NCI-H2196 treated with DMSO at 0.1 percent for 48 hours (cell line): Measurements from ENCODE around the gene TMEM236.
"Not testable (repeated sequence)": the region's sequence is repeated elsewhere in the genome, so short reads cannot be mapped to it uniquely, and the experiment has no call there.

Experiments
- DNase-seq: peaks from one replicate; lab custom pipeline; 2025; ENCODE audit not compliant: unreplicated experiment; lab: John Stamatoyannopoulos, UW

TMEM236 gene

GRCh38 chr10:17751781-17752445 is at the start of gene TMEM236:
TMEM236 (plus strand) TSS chr10:17752201; CDS start chr10:17752296, 95 bp downstream.
- DNase-seq = no peak

GRCh38 chr10:17703706-17704105 is 48.3 kb upstream of the TMEM236 start:
- no peak for DNase-seq

- DNase-seq = no peak
Measured at GRCh38 chr10:17708821-17709220, 43.2 kb upstream of the TMEM236 start.

- no peak for DNase-seq
Measured at GRCh38 chr10:17709492-17709891, 42.5 kb upstream of the TMEM236 start.

GRCh38 chr10:17710181-17710580 is 41.8 kb upstream of the TMEM236 start:
- DNase-seq = no peak

- DNase-seq = no peak
Measured at GRCh38 chr10:17712053-17712452, 39.9 kb upstream of the TMEM236 start.

GRCh38 chr10:17712717-17713471 is 39.1 kb upstream of the TMEM236 start:
- no peak for DNase-seq

GRCh38 chr10:17713758-17714157 is 38.2 kb upstream of the TMEM236 start:
- no peak for DNase-seq

GRCh38 chr10:17716161-17716560 is 35.8 kb upstream of the TMEM236 start:
- DNase-seq = no peak

- DNase-seq = not testable (repeated sequence)
Measured at GRCh38 chr10:17722317-17723014, 29.5 kb upstream of the TMEM236 start.

- DNase-seq = no peak
Measured at GRCh38 chr10:17725703-17726102, 26.3 kb upstream of the TMEM236 start.

GRCh38 chr10:17729630-17730029 is 22.4 kb upstream of the TMEM236 start:
- DNase-seq = no peak

GRCh38 chr10:17730667-17731066 is 21.3 kb upstream of the TMEM236 start:
- no peak for DNase-seq

GRCh38 chr10:17731331-17732020 is 20.5 kb upstream of the TMEM236 start:
- DNase-seq = no peak

- DNase-seq = no peak
Measured at GRCh38 chr10:17733620-17734019, 18.4 kb upstream of the TMEM236 start.

GRCh38 chr10:17734432-17735080 is 17.4 kb upstream of the TMEM236 start:
- DNase-seq = no peak

GRCh38 chr10:17735166-17735941 is 16.6 kb upstream of the TMEM236 start:
- no peak for DNase-seq

GRCh38 chr10:17736223-17736622 is 15.8 kb upstream of the TMEM236 start:
- DNase-seq = no peak

- DNase-seq = no peak
Measured at GRCh38 chr10:17737027-17737965, 14.7 kb upstream of the TMEM236 start.
